ENCODE results near the gene CENPC.

CENPC gene

DNA sequence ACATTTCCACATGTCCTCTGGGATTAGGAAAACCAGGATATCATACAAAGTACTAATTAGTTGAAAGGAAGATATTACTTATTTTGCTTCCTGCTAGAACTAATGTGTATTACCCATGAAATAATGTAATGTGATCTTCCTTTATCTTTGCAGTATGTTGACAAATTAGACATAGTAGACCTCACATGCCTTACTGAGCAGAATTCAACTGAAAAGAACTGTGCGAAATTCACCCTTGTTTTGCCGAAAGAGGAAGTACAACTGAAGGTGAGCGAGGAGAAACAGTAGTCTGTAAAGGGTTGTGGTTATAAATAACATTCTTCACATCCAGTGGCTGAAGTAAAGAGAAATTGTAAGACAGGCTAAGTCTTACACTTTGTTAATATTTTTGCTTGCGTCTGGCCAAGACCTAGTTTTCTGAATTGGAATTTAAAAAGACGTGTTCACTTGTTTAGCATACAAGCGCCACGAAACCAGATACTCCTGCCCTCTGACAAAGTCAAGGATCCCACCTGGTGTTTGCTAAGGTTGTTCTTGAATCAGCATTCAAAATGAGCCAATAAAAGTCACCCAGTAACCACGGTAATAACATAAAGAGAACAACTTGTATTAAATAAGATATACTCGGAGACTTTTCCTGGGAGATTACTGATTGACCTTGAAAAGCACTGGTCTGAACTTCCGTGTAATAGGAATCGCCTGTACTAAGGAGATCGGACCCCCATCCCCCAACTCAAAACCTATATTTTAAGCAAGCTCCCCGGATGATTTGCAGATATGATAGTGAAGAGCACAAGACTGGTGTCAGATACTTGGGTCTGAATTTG lies 30.1 kb upstream of the CENPC start:
- DNase-seq (ENCODE audit: low spot score) (no peak), ATAC-seq (ENCODE audit: low read depth) (no peak)
- H3K36me3 ChIP-seq (ENCODE audit: low read depth): no peaks in the 10 kb centered on the region
- no peak overlapping the region for H3K27ac ChIP-seq (ENCODE audit: poor library complexity, severe bottlenecking)
- no peak overlapping the region for H3K4me3 ChIP-seq (ENCODE audit: severe bottlenecking)
- no peaks in the 10 kb centered on the region for H3K9me3 ChIP-seq (ENCODE audit: severe bottlenecking)
- H3K27me3 ChIP-seq (ENCODE audit: insufficient read depth, poor library complexity, severe bottlenecking): no peaks in the 10 kb centered on the region
- H3K4me1 ChIP-seq (ENCODE audit: insufficient read depth, poor library complexity, severe bottlenecking): no peaks in the 10 kb centered on the region
- no peak for TF ChIP-seq CTCF (IDR thresholded peaks at IDR 0.05; ENCODE audit: poor library complexity, severe bottlenecking)

DNA sequence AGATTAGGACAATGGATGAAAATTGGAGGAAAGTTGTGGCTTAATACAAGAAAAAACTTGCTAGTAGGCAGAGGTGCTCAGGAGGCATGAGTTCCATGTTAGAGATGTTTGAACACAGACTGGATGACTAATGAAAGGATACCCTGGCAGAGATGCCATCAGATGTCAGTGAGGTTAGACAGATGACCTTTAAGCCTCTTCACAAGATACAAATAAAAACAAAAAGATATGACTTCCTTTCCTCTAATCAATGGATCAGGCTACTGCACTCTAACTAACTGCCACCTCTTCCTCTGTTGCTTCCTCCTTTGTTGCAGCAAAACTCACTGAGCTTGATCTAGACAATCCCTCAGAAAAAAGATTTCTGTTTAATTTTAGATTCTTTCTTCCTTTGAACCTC lies 27.9 kb upstream of the CENPC start:
- no peak for TF ChIP-seq CTCF (IDR thresholded peaks at IDR 0.05; ENCODE audit: poor library complexity, severe bottlenecking)
- Histone ChIP-seq H3K36me3 (ENCODE audit: low read depth) (no peaks in the 10 kb centered on the region), H3K4me1 (ENCODE audit: insufficient read depth, poor library complexity, severe bottlenecking) (peaks cover 4% of the 10 kb centered on the region), H3K27ac (ENCODE audit: poor library complexity, severe bottlenecking) (no peak overlapping the region), H3K9me3 (ENCODE audit: severe bottlenecking) (no peaks in the 10 kb centered on the region), H3K27me3 (ENCODE audit: insufficient read depth, poor library complexity, severe bottlenecking) (no peaks in the 10 kb centered on the region), H3K4me3 (ENCODE audit: severe bottlenecking) (no peak overlapping the region)
- DNase-seq (ENCODE audit: low spot score) (no peak), ATAC-seq (ENCODE audit: low read depth) (no peak)

DNA sequence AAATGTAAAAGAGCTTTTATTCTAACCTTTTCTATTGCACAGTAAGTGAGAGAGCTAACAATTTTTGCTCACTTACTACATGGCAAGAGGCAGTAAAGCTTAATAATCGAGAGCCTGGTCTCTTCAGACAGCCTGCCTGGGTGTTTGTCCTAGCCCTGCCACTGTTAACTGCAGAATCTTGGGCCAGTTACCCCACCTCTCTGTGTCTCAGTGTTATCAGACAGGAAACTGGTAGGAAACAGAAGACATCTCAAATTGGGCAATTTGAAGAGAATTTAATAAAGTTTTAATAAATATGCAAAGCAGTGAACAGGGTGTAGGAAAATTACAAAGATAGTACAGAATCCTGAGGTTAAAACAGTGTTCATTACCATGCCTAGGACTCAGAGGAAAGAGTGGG lies 26.7 kb upstream of the CENPC start:
- Histone ChIP-seq H3K4me3 (ENCODE audit: severe bottlenecking) (no peak overlapping the region), H3K27me3 (ENCODE audit: insufficient read depth, poor library complexity, severe bottlenecking) (no peaks in the 10 kb centered on the region), H3K36me3 (ENCODE audit: low read depth) (no peaks in the 10 kb centered on the region), H3K9me3 (ENCODE audit: severe bottlenecking) (no peaks in the 10 kb centered on the region), H3K4me1 (ENCODE audit: insufficient read depth, poor library complexity, severe bottlenecking) (peaks cover 4% of the 10 kb centered on the region), H3K27ac (ENCODE audit: poor library complexity, severe bottlenecking) (no peak overlapping the region)
- no peak for ATAC-seq (ENCODE audit: low read depth)
- no peak for DNase-seq (ENCODE audit: low spot score)
- no peak for TF ChIP-seq CTCF (IDR thresholded peaks at IDR 0.05; ENCODE audit: poor library complexity, severe bottlenecking)

DNA sequence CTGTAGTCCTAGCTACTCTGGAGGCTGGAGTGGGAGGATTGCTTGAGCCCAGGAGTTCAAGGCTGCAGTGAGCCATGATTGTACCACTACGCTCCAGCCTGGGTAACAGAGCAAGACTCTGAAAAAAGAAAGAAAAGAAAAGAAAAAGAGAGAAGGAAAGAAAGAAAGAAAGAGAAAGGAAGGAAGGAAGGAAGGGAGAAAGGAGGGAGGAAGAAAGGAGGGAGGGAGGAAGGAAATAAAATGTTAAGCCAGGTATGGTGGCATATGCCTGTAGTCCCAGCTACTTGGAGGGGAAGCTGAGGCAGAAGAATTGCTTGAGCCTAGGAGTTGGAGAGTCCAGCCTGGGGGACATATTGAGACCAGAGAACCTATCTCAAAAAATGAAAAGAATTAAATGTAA lies 25.2 kb upstream of the CENPC start:
- TF ChIP-seq CTCF (IDR thresholded peaks at IDR 0.05; ENCODE audit: poor library complexity, severe bottlenecking): no peak
- no peak overlapping the region for H3K4me3 ChIP-seq (ENCODE audit: severe bottlenecking)
- ATAC-seq (ENCODE audit: low read depth) (no peak), DNase-seq (ENCODE audit: low spot score) (no peak)
- peaks cover 4% of the 10 kb centered on the region for H3K4me1 ChIP-seq (ENCODE audit: insufficient read depth, poor library complexity, severe bottlenecking)
- no peaks in the 10 kb centered on the region for H3K27me3 ChIP-seq (ENCODE audit: insufficient read depth, poor library complexity, severe bottlenecking)
- H3K9me3 ChIP-seq (ENCODE audit: severe bottlenecking): no peaks in the 10 kb centered on the region
- H3K27ac ChIP-seq (ENCODE audit: poor library complexity, severe bottlenecking): no peak overlapping the region
- no peaks in the 10 kb centered on the region for H3K36me3 ChIP-seq (ENCODE audit: low read depth)

DNA sequence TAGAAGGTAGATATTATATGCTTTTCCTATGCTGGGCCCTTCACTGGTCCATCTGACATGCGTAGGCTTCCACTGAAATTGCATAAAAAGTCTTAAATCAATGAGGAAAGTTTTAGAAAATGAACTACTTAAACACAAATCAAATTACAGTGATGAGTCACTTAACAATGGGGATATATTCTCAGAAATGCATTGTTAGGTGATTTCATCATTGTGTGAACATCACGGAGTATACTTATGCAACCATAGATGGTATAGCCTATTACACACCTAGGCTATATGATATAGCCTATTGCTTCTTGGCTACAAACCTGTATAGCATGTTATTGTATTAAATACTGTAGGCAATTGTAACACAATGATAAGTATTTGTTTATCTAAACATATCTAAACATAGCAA lies 23.5 kb upstream of the CENPC start:
- no peaks in the 10 kb centered on the region for H3K9me3 ChIP-seq (ENCODE audit: severe bottlenecking)
- peaks cover 4% of the 10 kb centered on the region for H3K4me1 ChIP-seq (ENCODE audit: insufficient read depth, poor library complexity, severe bottlenecking)
- no peak for TF ChIP-seq CTCF (IDR thresholded peaks at IDR 0.05; ENCODE audit: poor library complexity, severe bottlenecking)
- H3K27ac ChIP-seq (ENCODE audit: poor library complexity, severe bottlenecking): no peak overlapping the region
- H3K4me3 ChIP-seq (ENCODE audit: severe bottlenecking): no peak overlapping the region
- ATAC-seq (ENCODE audit: low read depth) (peak; percentile 94), DNase-seq (ENCODE audit: low spot score) (no peak)
- no peaks in the 10 kb centered on the region for H3K27me3 ChIP-seq (ENCODE audit: insufficient read depth, poor library complexity, severe bottlenecking)
- no peaks in the 10 kb centered on the region for H3K36me3 ChIP-seq (ENCODE audit: low read depth)
